Thyroid gland (tissue), 4 donors: ENCODE results near the gene MBD1.

Experiments used
- CTCF ChIP-seq, 6 experiments: fragments of 200-600 bp in 3 of 6; fragments of 450-650 bp in 3 of 6; sonication (generic) in 3 of 6; IDR thresholded peaks; one replicate each; pipeline ENCODE4 v1.5.1; 2016 to 2019; ENCODE audit warnings: antibody characterized with exemption in 6 of 6, mild to moderate bottlenecking in 2 of 6, inconsistent platforms in 1 of 6, moderate library complexity in 1 of 6
- POLR2A ChIP-seq, 2 donors: fragments of 450-650 bp; IDR thresholded peaks; one replicate each; pipeline ENCODE4 v1.6.1; 2017; ENCODE audit warnings: antibody characterized with exemption in 2 of 2, mild to moderate bottlenecking in 2 of 2, moderate library complexity in 1 of 2

GRCh38 chr18:50306944-50307343, 25.6 kb upstream of the MBD1 start:
- TF ChIP-seq CTCF (IDR thresholded peaks at IDR 0.05) (no peak), POLR2A (IDR thresholded peaks at IDR 0.05) (no peak)
